NCI-H2081 treated with DMSO at 0.1 percent for 48 hours (cell line): Measurements from ENCODE around the gene UNC119.

Experiments used
- DNase-seq: peaks from one replicate; lab custom pipeline; 2025; lab: John Stamatoyannopoulos, UW

UNC119 gene

GRCh38 chr17:28498652-28499363 lies 53.6 kb downstream of the UNC119 start:
- DNase-seq = no peak

DNA sequence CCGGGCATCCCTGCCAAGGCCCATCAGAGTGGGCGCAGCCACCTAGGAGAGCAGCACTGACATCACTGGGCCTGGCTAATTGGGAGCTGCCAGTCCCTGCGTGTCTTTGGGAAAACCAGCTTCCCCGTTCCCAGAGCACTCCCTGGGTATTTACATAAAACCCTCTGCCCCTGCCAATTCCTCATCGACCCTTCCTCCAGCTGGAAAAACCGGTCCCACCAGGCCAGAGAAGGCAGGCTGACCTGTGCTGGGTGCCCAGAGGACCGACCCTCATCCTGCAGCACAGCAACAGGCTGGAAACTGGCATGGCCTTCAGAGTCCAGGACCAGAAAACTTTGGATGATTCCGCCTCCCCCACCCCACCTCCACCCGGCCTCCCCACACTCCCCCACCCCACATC lies 54.5 kb downstream of the UNC119 start:
- no peak for DNase-seq
